SKM-1 treated with dmso at 0.1 percent for 144 hours (cell line): Measurements from ENCODE around the gene STUM.

Experiments used
- DNase-seq: peaks from one replicate; lab custom pipeline; 2025; ENCODE audit not compliant: unreplicated experiment; lab: John Stamatoyannopoulos, UW

The STUM gene

GRCh38 chr1:226558036-226558650 lies 9.6 kb downstream of the STUM start:
- no peak for DNase-seq

DNA sequence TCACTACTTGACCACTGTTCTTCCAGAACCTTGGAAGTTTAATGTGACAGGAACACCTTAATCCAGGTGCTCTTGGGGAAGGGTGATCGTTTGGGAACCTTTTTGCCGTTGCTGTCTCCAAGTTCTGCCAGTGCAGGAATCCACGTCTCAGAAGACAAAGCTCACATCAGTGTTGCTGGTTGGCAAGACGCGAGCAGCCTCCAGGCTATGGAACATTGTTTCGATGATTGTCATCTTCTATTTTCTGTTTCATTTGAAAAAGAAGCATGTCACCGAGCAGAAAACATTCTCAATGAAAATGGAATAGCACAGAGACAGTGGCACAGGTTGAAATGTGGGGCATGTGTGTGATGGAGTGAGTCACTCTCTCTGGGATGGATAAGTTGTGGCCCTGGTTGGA lies 11.7 kb downstream of the STUM start:
- DNase-seq, result no peak

GRCh38 chr1:226562989-226563388 lies 14.4 kb downstream of the STUM start:
- DNase-seq, result no peak

DNA sequence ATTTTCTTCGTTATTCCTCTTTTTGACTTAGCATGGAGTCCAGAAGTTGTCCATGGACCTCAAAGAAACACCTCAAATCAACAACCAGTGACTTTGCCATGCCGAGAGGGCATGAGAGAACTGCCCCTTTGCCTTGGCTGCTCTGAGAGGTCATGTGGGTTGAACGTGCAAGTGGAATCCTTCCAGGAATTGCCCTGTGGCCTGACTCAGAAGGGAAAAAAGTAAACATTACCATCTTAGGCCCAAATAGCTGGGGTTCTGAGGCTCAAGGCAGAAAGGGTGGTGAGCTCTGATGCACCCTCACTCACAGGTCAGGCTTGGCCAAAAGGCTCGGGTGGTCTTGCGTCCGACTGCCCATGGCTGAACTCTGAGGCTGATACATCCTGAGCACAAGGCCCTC lies 15.1 kb downstream of the STUM start:
- DNase-seq, result no peak

DNA sequence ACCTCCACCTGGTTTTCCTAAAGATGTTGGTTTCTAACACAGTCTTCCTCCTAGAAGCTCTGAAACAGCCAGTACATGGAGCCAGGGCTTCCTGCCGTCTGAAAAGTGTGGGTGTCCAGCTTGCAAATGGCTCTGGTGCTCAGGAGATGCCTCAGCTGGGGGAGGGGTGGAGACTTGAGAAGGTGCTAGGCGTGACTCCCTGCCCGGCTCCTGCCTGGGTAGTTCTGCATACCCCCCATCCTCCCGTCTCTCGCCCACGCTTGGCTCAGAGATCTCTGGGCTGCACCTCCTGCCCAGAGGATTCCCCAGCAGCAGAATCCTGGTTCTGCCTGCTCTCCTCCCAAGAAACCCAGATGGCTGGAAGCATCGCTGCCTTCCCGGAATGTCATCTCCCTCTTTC lies 16.9 kb downstream of the STUM start:
- DNase-seq, result no peak

DNA sequence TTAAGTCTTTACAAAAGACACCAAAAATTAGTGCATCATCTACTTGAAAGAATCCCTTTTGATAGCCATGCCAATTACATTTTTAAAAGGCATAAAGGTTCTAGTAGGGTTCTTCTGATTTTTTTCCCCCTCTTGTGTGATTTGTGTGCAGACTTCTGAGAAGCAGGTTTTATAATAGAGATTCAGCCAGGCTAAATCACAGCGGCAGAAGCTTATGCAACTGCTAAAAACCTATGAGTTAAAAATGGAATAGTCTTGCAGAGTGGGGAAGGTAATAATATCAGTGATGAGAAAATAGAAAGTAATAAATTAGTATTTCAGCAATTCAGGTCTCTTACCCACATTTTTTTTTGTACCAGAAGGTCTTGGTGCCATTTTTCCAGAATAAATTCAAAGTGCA lies 17.7 kb downstream of the STUM start:
- DNase-seq, result no peak

DNA sequence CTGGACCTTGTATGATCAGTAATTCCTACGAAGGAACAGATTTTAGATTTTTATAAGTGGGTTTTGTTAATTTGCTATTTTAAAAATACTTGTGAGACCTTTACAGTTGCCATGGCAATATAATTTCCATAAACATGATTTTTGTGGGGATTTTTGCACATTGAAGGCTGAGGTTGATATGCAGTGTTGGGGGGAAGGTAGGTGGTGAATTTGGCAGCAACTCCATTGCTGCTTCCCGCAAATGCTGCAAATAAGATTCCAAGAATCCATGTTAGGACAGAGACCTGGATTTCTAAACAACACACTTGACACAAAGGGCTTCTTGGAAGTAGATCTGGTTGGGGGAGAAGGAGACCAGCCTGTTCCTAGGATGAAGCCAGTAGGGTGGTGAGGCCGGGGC lies 18.2 kb downstream of the STUM start:
- no peak for DNase-seq

DNA sequence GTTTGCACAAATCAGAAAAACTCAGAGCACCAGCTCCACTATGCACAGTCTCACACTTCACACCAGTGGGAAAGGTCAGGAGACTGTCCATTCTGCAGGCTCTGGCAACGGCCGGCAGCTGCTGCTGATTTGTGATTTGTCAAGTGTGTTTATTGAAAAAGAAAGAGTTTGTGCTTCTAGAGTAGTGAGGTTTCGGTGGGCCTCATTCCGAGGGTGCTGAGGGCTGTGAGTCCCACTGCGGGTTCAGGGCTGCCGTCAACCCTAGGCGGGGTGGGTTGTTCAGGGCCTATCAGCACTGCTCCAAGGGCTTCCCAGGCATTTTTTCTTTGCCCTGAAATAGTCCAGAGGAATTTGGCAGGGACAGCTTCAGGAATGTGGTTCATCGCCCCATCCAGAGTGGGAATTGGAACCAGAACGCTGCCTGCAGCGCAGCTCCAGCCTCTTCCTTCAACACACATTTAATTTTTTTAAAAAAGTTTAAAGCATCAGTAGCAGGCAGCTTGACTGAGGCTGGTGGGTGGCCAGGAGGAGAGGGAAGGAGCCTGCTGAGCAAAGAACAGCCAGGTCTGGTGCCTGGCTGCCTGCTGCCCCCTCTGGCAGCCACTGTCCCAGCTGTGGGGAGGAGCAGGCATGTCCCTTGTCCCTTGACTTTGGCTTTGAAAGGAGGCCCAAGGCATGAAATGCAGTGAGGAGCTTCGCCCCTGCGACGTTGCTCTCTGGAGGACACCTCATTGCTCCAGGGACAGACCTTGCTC lies 19.7 kb downstream of the STUM start:
- DNase-seq, result no peak

DNA sequence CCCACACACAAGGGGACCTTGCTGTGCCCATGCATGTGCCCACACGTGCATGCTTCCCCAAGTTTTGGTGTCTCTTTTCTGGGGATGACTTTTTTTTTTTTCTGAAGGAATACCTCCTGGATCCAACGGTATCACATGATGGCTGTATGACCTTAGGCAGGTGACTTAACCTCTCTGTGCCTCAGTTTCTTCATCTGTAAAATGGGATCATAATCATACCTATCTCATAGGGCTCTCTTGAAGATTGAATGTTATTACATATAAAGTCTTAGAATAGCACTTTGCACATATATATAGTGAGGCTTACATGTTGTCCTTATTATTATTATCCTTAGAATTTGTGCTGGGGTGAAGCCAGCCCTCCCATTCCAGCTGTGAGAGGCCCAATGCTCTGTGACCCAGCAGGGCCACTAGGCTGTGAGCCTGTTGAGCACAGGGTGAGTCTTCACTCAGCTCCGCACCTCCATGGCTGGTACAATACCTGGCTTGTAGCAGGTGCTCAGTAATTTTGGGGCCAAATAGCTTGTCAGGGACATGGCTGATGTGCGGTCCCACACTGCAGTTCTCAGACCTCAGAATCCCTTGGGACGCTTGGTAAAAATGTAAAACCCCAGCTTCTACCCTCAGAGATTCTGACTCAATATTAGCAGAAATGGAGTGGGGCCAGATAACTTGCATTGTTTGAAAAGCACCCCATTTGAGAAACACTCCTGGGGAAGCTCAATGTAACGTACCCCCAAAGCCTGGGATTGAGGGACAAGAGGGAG lies 20.6 kb downstream of the STUM start:
- no peak for DNase-seq

- DNase-seq, result no peak
These were observed 21.4 kb downstream of the STUM start for GRCh38 chr1:226569879-226570547.

DNA sequence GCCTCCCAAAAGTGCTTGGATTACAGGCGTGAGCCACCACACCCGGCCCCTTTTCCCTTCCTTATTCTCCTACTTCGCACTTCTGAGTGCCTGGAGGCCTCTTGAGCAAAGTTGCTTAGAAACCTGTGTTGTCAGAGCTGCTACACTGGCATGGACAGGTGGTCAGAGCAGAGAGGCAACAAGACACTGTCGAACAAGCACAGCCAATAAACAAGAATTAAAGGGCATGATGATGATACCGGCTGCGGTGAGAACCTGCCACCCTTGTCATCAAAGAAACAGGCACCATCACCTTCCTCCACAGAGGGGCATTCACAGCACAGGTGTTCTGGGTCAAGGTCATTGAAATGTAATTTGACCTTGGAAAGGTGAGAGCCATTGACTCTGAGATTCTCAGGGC lies 23.3 kb downstream of the STUM start:
- DNase-seq, result no peak

DNA sequence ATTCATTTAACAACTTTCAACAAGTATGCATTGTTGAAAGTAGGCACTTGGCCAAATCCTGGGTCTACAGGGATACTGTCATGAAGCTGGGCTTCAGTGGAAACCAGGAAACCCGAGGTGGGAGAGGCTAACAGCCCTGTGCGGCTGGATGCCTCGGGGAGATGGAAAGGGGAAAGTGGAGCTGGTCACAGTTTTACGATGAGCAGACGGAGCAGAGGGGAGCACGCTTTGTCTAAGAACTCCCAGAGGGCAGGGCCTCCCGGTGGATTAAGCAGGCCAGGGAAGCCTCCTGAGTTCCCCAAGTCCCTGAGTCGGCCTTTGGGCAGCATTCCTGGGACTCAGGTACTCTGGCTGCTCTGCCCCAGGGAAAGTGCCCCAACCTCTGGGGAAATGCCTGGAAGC lies 23.8 kb downstream of the STUM start:
- DNase-seq, result no peak

DNA sequence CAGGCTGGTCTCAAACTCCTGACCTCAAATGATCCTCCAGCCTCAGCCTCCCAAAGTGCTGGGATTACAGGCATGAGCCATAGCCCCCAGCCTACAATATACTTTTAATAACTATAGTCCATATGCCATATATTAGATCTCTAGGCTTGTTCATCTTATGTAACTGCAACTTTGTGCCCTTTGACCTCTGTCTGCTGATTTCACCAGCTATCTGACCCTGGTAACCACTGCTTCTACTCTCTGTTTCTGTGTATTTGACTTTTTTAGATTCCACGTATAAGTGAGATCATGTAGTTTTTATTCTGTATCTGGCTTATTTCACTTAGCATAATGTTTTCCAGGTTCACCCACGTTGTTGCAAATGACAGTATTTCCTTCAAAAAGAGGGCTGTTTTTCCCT lies 25.5 kb downstream of the STUM start:
- no peak for DNase-seq

DNA sequence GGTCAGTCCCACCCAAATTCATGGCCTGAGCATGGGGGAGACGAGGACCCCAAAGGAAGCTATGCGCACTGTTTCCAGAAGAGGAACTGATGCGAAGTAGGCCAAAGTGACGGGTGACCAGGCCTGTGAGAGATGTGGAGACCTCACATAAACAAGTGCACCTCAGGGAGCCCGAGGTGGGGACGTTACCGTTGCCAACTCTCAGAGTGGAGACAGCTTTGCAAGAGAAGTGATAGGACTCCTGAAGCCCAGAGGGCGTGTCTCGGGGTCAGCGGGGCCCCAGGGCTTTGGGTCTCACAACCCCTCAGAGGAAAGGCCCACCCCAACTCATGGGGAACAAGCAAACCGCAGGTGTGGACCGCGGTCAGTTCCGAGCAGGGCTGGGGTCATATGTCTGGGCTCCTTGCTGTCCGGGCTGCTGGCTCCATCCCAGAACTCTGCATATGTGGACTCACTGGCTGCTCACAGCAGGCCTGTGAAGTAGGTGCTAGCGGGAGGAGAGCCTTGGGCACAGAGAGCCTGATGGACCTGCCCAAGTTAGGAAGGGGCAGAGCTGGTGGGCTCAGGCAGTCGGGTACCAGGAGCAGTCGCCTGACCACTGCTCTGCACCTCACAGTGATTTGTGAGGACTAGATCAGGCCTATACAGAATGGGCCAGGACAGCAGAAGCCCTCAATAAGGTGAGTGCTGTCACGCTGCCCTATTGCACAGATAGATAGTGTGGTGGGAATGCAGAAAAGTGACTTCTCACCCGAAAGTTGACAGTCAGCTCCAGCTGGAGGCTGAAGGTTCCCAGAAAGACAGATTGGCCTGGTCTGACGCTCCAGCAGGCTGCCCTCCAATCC lies 26.2 kb downstream of the STUM start:
- no peak for DNase-seq

DNA sequence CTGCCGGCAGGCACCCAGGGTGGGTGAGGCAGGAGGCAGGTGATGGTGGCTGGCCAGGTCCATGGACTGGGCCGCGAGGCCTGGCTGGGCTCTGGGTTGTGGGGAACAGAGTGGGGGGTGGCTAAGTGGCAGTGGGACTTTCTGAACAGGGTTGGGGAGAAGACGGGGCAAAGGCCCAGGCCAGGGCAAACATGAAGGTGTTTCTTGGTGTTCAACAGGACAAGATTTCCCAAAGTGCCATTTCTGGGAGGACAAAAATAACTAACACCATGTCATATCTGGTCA lies 26.8 kb downstream of the STUM start:
- no peak for DNase-seq

DNA sequence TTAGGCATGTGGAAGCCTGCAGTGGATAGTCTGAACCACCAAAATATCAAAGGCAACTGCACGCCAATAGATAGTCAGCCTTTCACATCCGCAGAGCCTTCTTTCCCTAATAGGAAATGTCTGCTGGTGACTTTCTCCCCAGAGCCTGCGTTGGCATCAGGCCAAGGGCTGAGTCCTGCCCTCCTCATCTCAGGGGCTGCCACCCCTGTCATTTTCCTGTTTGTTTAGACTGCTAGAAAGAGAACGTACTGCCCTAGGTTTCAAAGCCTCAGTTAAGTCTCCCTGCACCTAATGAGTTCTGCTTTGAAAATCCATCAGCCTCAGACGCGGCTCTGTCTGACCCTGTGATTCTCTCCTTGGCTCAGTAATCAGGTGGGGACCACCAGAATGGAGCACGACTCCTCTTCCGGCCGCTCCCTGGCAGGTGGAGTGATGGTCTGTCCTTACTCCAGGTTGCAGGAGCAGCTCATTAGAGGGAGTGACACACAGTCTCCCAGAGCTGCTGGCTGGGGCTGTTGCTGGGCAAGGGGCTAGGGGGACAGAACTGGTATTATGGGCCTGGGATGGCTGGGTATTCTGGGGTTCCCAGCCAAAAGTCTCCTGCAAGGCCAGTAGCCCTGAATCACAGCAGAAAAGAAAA lies 27.3 kb downstream of the STUM start:
- no peak for DNase-seq

GRCh38 chr1:226576601-226577000 lies 28.0 kb downstream of the STUM start:
- DNase-seq, result no peak

DNA sequence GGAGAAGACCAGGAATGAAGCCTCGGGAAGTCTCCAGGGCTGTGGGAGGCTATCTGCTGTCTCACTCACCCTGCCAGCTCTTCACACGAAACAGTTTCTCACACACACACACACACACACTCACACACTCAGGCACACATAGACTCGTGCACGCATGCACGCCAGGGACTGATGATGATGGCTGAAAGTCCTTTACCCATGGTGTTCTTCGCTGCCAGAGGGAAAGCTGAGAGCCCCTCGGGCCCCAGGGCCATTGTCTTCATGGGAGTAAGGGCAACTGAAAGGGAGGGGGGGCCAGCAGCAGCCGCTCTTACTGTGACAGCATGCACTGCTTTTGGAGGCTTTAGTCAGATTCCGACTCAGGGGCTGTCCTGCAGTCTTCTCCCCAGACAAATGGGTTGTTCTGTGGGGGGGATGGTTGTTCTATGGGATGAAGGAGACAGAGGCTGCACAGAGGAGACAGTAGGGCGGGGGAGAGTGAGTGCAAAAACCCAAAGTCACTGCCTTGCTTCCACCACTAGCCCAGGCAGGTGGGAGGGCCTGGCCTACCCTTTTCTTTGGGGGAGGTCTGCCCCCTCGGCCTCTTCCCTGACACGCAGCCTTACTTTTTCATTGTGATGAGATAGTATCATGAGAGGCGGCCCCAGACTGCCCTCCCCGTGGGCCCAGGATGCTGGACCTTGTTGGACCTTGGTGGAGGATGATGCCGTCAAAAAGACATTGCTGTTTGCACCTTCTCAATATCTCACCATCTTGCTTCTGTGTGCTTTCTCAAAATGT lies 29.0 kb downstream of the STUM start:
- DNase-seq, result no peak

DNA sequence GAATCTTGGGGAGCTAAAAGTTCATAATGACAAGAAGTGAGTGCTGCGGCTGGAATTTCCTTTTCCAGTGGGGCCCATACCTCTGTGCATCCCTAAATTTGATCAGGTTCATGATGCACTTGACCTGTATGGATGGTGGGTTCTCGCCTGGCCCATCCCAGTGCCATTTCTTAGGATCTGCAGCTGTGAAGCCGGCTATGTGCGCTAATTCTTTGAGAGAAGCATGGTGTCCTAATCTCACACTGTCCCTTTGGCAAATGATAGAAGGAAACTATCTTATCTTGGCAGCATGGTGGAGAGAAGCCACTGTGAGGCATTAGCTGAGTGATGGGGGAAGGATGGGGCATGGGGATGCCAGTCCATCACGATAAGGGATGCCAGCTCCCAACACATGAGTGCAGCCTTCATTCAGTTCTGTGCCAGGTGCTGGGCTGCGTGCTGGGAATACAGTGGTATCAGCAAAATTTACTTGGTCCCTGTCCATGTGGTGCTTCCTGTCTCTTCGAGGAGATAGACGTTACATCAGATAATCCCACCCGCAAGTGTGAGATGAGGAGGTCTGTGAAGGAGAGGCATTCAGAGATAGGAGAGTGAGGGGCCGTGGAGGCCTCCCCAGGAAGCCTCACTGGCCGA lies 30.5 kb downstream of the STUM start:
- DNase-seq, result no peak
